UCSD-AML1 (cell line): ENCODE results near the gene HOXD8.
A peak's percentile ranks its signal among the peaks of the same experiment; 100 is the strongest.

Source experiments
- DNase-seq: peaks from one replicate; lab custom pipeline; 2025; ENCODE audit not compliant: unreplicated experiment; lab: John Stamatoyannopoulos, UW

Gene HOXD8

GRCh38 chr2:176115883-176116813 is 13.4 kb upstream of the HOXD8 start, which contains the start of gene HOXD10:
TSS of gene HOXD10 (plus strand) at chr2:176116778. CDS start at chr2:176116834, 56 bp downstream.
- DNase-seq = no peak

DNA sequence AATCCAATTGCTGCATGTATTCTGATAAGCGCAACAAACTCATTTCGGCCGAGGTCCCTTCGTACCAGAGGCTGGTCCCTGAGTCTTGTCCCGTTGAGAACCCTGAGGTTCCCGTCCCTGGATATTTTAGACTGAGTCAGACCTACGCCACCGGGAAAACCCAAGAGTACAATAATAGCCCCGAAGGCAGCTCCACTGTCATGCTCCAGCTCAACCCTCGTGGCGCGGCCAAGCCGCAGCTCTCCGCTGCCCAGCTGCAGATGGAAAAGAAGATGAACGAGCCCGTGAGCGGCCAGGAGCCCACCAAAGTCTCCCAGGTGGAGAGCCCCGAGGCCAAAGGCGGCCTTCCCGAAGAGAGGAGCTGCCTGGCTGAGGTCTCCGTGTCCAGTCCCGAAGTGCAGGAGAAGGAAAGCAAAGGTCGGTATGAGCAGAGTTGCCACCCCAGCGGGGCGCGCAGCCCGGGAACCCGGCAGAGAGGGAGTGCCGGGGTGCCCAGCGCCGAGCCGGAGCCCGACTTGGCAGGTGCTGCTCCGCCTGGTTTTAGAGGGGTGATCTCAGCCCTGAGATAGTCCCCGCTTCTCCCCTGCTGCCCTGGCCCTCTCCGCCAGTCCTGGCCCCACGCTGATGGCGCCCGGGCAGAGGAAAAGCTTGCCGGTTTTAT is 12.2 kb upstream of the HOXD8 start:
- no peak for DNase-seq

DNA sequence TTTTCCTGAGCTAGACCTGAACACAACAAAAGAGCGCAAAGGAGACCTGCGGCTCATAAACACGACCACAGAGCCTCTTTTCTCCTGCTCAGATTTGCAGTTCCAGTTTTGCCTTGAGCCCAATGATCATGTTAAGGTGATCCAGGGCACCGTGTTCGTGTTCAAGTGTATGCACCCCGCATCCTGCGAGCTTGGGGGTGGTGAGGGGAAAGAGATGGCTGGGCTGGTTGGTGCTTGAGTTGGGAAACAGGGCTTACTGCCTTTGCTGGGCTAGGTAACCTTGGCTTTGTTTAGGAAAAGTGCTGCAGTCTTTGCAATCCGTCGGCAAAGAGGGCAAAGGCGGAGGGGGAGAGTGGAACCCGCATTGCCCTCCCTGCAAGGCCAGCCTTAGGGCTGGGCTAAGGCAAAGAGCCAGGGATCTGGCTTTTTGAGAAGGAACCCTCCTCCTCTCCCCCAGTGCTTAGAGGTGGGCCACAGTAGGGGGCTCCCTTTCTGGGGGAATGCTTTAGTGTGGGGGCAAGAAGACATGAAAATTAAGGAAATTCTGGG is 11.6 kb upstream of the HOXD8 start:
- no peak for DNase-seq

GRCh38 chr2:176118601-176119339 is 10.7 kb upstream of the HOXD8 start:
- peak; percentile 24 for DNase-seq

DNA sequence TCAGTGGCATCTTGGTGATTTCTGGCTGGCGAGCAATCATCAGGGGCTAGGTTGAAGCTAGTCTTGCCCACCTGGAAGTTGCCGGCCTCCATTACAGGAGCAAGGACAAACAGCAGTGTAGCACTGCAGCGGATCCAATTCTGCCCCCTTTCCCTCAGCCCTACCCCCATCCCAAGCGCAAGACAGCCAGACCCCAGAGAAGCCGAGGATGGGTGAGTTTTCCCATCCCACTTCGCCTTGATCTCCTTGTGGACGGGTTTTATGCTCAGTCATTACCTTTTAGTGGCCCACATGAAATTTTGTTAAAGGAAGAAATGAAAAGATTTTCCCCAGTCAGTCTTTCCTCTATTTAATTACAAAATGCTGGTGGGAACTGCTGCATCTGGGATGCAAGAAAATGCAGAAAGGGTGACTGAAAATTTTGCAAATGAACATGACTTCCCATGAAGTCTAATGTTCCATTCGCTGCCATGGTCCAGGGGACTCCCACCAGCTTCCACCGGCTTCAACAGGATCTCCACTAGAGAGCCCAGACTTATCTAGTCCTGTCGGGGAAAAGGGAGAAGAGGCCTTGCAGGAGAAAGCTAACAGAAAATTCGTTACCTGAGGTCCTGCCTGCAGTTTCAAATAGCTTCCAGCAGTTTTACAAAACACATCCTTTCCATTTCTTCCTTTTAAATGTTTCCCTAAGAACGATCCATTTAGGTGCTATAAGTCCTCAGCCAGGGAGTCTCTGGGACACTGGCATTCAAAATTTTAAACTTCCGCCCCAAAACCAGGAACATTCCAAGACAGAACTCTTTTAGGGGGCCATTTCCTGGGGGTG is 8.9 kb upstream of the HOXD8 start:
- DNase-seq = no peak

DNA sequence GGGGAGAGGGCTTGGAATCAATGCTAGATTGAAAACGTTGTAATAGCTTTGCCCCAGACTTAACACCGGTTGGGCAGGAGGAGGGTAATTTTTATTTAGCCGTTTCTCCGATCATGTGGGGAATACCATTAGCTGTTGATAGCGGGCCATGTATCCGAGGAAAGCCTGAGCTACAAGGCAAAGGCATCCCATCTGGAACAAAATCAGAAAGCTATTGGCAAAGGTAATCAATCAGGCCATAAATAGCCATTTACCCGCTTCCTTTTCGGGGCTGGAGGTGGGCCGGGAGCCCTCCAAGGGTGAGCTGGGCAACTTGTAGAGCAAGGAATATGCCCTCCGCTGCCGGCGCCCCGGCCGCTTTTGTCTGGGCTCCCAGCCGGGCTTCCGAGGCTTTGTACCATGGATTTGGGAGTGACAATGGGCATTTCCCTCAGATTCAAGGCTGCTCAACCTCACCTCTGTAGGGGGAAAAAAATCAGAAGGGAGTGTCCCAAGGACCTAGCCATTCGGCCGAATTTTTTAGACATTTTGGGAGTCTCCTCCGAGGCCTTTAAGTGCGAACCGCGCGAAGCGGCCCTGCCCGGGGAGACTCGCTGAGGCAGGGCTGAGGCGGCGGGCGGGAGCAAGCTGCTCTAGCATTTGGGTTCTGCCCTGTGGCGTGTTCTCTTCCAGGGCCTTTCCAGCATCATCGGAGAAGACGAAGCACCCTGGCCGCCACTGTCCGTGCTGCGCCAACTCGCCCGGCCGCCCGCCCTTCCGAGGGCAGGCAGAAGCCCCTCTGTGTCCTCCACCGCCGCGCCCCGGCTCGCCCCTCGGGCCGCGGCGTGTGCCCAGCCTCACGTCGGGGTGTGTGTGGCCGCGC is 8.1 kb upstream of the HOXD8 start:
- DNase-seq = no peak

- DNase-seq = no peak
Observed at GRCh38 chr2:176122052-176122682, 7.3 kb upstream of the HOXD8 start.

DNA sequence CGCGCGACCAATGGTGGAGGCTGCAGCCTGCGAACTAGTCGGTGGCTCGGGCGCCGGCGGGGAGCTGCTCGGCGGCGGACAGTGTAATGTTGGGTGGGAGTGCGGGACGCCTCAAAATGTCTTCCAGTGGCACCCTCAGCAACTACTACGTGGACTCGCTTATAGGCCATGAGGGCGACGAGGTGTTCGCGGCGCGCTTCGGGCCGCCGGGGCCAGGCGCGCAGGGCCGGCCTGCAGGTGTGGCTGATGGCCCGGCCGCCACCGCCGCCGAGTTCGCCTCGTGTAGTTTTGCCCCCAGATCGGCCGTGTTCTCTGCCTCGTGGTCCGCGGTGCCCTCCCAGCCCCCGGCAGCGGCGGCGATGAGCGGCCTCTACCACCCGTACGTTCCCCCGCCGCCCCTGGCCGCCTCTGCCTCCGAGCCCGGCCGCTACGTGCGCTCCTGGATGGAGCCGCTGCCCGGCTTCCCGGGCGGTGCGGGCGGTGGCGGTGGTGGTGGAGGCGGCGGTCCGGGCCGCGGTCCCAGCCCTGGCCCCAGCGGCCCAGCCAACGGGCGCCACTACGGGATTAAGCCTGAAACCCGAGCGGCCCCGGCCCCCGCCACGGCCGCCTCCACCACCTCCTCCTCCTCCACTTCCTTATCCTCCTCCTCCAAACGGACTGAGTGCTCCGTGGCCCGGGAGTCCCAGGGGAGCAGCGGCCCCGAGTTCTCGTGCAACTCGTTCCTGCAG is 6.7 kb upstream of the HOXD8 start, which contains the start of gene HOXD9:
Gene HOXD9, plus strand, starts transcription at position 37 of the 728 bp plus-strand sequence. Its CDS starts 50 bp downstream, at position 87.
- no peak for DNase-seq

DNA sequence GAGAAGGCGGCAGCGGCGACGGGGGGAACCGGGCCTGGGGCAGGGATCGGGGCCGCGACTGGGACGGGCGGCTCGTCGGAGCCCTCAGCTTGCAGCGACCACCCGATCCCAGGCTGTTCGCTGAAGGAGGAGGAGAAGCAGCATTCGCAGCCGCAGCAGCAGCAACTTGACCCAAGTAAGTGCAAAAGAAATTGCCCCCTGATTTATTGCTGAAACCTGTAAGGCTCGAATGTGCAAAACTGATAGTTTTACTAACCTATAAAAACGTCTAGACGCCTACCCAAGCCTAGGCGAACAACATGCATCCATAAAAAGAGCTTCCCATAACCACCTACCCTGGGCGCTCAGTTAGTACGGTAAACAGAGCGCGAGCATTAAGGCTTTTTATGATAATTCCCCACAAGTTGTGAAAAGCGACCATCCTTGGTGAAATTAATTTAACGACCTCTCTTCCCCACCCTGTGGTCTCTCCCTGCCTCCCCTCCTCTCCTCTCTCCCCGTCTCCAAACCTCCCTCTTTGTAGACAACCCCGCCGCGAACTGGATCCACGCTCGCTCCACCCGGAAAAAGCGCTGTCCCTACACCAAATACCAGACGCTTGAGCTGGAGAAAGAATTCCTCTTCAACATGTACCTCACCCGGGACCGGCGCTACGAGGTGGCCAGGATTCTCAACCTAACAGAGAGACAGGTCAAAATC is 5.9 kb upstream of the HOXD8 start:
- DNase-seq = no peak

GRCh38 chr2:176124110-176124946 is 5.2 kb upstream of the HOXD8 start:
- DNase-seq = no peak

DNA sequence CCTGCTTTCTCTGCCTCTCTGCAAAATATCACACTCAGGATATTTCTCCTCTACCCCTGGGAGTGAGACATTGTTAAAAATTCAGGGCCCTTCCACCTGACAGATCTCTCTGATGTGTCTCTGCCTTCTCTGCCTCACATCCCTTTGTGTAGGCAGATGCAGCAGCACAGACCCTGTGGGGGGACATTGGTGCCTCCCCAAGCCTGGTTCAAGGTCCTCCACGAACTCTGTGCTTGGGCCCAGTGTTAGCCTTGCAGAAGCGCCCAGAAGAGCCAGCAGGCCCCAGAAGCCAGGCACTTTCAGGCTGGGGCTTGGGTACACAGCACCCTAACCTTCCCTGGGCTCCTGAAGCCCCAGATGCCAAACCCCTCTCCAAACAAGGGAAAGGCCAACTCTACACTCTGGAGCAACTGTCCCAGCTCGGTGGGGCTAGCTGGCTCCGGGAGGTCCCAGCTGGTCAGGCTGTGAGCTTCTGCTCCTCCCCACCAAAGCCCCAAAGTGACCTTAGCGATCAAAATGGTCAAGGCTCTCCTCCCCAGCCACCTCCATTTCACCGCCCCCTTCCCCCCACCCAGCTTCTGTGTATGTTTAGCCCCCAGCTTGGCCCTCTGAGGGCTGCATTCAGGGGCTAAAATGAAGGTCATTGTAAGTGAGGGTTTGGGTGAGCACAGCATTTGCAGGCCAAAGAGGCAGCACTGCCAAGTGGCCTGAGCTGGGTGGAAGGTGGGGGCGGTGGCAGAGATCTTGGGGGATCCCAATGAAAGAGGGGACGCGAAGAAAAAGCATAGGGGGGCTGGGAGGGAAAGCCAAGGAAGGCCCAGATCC is 4.3 kb upstream of the HOXD8 start:
- no peak for DNase-seq

DNA sequence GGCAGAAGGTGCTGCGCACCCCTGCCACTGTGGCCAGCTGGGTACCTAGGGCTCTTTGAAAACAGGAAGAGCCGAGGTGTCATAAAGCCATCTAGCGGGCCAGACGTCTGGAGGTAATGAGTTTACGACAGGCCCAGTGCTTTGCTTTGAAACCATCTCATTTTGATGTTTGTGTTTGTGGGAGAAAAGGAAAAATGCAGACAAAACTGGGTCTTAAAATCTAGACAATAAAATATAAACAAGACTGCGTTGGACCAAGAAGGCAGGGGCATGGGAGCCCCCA is 3.8 kb upstream of the HOXD8 start:
- DNase-seq = no peak

DNA sequence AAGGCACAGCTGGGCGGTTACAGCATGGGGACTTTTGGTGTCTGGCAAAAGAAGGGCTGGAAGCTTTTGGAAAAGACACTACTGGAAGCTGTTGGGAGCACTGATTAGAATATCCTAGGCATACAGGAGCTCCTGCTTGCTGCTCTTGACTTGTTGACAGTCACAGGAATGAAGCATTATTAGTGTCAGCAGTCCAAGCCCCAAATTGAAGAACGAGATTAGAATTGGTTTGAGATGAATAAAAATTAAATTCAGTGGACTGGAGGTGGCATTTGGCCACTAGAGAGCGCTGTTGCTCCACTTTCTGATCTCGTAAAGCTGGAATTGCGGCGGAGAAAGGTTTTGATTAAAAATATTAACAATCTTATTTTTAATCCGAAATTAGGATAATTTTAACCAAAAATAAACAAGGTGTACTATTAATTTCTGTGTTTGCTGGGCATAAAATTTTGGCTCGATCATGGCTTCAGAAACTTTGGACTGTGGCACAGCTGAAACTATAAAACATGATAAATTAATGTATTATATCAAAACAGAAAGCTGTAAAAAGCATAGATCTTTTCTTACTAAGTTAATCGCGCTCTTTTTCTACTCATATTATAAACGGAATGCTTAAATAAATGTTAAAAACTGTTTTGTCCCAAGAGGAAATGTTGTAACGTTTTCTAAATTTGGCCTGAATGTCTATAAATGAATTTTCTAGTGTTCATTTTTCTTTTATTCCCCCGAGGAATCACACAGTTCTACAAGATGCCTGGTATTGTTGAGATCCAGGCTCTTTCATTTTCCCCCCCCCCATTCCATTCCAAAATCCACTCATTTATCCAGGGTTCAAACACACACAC is 2.4 kb upstream of the HOXD8 start:
- DNase-seq = peak; percentile 37

DNA sequence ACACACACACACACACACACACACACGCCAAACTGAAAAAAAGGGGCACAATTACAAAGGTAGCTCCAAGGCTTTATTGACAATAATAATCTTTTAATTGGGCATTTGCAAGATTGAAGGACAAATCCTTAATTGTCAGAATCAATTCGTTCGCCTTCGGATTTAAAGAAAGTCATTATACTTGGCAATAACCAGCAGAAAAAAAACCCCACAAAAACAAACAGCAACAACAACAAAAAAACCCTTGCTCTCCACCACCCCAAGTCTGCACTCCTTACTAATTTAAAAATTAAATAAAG is 1.8 kb upstream of the HOXD8 start:
- DNase-seq = no peak
